ENCODE data around the gene DYNC1I1. TPM values are rescaled to one million over a fixed set of nuclear protein-coding genes. Genes with fewer than 3 reads are reported as not detected.
"Not testable (repeated sequence)": the region's sequence is repeated elsewhere in the genome, so short reads cannot be mapped to it uniquely, and the experiment has no call there.

Gene DYNC1I1
- polyA plus RNA-seq, 5 donors, result 8.1 to 14.9 (median 10.8) TPM

GRCh38 chr7:95905167-95905566, 132.8 kb downstream of the DYNC1I1 start:
- no peak for DNase-seq

GRCh38 chr7:95906851-95907250, 134.5 kb downstream of the DYNC1I1 start:
- DNase-seq, result no peak

- no peak for DNase-seq
These were observed 135.0 kb downstream of the DYNC1I1 start for GRCh38 chr7:95907337-95907736.

GRCh38 chr7:95908499-95908898, 136.1 kb downstream of the DYNC1I1 start:
- no peak for DNase-seq

- DNase-seq, result no peak
These were observed 138.0 kb downstream of the DYNC1I1 start for GRCh38 chr7:95910341-95910740.

- no peak for DNase-seq
These were observed 143.4 kb downstream of the DYNC1I1 start for GRCh38 chr7:95915731-95916130.

- DNase-seq, result peak; percentile 80 to 87
These were observed 144.4 kb downstream of the DYNC1I1 start for GRCh38 chr7:95916573-95917297.

GRCh38 chr7:95917634-95918033, 145.3 kb downstream of the DYNC1I1 start:
- no peak for DNase-seq

- DNase-seq, result no peak
These were observed 147.2 kb downstream of the DYNC1I1 start for GRCh38 chr7:95919556-95919955.

GRCh38 chr7:95921543-95921942, 149.2 kb downstream of the DYNC1I1 start:
- DNase-seq, result no peak

- DNase-seq, result no peak
These were observed 149.8 kb downstream of the DYNC1I1 start for GRCh38 chr7:95922191-95922590.

GRCh38 chr7:95925236-95925635, 152.9 kb downstream of the DYNC1I1 start:
- no peak for DNase-seq

- DNase-seq, result no peak
These were observed 153.6 kb downstream of the DYNC1I1 start for GRCh38 chr7:95925971-95926370.

- no peak for DNase-seq
These were observed 155.4 kb downstream of the DYNC1I1 start for GRCh38 chr7:95927756-95928155.

GRCh38 chr7:95929710-95930280, 157.4 kb downstream of the DYNC1I1 start:
- DNase-seq, result no peak

GRCh38 chr7:95931460-95932232, 159.3 kb downstream of the DYNC1I1 start:
- no peak for DNase-seq

- no peak for DNase-seq
These were observed 161.3 kb downstream of the DYNC1I1 start for GRCh38 chr7:95933618-95934017.

- not testable (repeated sequence) for DNase-seq
These were observed 172.5 kb downstream of the DYNC1I1 start for GRCh38 chr7:95944867-95945266.

GRCh38 chr7:95950698-95951097, 178.3 kb downstream of the DYNC1I1 start:
- DNase-seq, result no peak

GRCh38 chr7:95951531-95951930, 179.2 kb downstream of the DYNC1I1 start:
- no peak for DNase-seq

GRCh38 chr7:95951997-95952795, 179.8 kb downstream of the DYNC1I1 start:
- no peak for DNase-seq

- no peak for DNase-seq
These were observed 180.5 kb downstream of the DYNC1I1 start for GRCh38 chr7:95952851-95953250.

Measured in right lung (tissue), 5 donors.